Liver (tissue), 10 donors: ENCODE data around the gene KPNA4. TPM values are rescaled to one million over a fixed set of nuclear protein-coding genes. Genes with fewer than 3 reads are reported as not detected.

Experiments used
- DNase-seq: peaks from one replicate; pipeline ENCODE4 v3.0.0-alpha.2; 2017; ENCODE audit warnings: low spot score
- H3K27ac ChIP-seq, 2 donors: one replicate each; pipeline ENCODE4 v1.7.0; 2013; ENCODE audit warnings: inconsistent platforms in 2 of 2, low read length in 2 of 2, control low read depth in 1 of 2, low read depth in 1 of 2, mild to moderate bottlenecking in 1 of 2
- H3K27me3 ChIP-seq, 4 donors: one replicate each; pipeline versions ENCODE4 v1.6.1 to v1.7.0; 2013; ENCODE audit warnings: low read length in 3 of 4, inconsistent platforms in 1 of 4, mild to moderate bottlenecking in 1 of 4, moderate library complexity in 1 of 4; ENCODE audit not compliant: control insufficient read depth in 4 of 4, insufficient read depth in 4 of 4
- H3K36me3 ChIP-seq, 4 donors: one replicate each; pipeline versions ENCODE4 v1.6.1 to v1.7.0; 2013; ENCODE audit warnings: low read length in 3 of 4, mild to moderate bottlenecking in 3 of 4, low read depth in 1 of 4, moderate library complexity in 1 of 4; ENCODE audit not compliant: control insufficient read depth in 4 of 4, insufficient read depth in 3 of 4
- H3K4me1 ChIP-seq, 4 donors: one replicate each; pipeline versions ENCODE4 v1.6.1 to v1.7.0; 2013; ENCODE audit warnings: low read length in 3 of 4, mild to moderate bottlenecking in 3 of 4, moderate library complexity in 1 of 4; ENCODE audit not compliant: control insufficient read depth in 4 of 4, insufficient read depth in 4 of 4
- H3K4me3 ChIP-seq, 3 donors: one replicate each; pipeline versions ENCODE4 v1.6.1 to v1.7.0; 2013; ENCODE audit warnings: low read length in 3 of 3, control low read depth in 1 of 3, low read depth in 1 of 3, mild to moderate bottlenecking in 1 of 3
- H3K9ac ChIP-seq, 2 donors: one replicate each; pipeline ENCODE4 v1.7.0; 2013; ENCODE audit warnings: low read length in 2 of 2, mild to moderate bottlenecking in 2 of 2, moderate library complexity in 2 of 2, control low read depth in 1 of 2, low read depth in 1 of 2
- H3K9me3 ChIP-seq, 4 donors: one replicate each; pipeline versions ENCODE4 v1.6.1 to v1.7.0; 2013; ENCODE audit warnings: low read length in 3 of 4; ENCODE audit not compliant: control insufficient read depth in 4 of 4
- ATF3 ChIP-seq: IDR thresholded peaks from 2 replicates; pipeline ENCODE4 v1.6.1; 2016; ENCODE audit warnings: antibody characterized with exemption
- EGR1 ChIP-seq, 2 donors: IDR thresholded peaks; 2 replicates each; pipeline ENCODE4 v1.6.1; 2016 to 2018; ENCODE audit warnings: antibody characterized with exemption in 2 of 2, low read depth in 2 of 2
- FOXA2 ChIP-seq: IDR thresholded peaks from 2 replicates; pipeline ENCODE4 v1.6.1; 2016; ENCODE audit warnings: antibody characterized with exemption
- GABPA ChIP-seq, 2 donors: IDR thresholded peaks in 1 of 2; conservative IDR thresholded peaks in 1 of 2; 2 replicates each; pipeline ENCODE4 v1.6.1; 2016; ENCODE audit warnings: antibody characterized with exemption in 2 of 2, mild to moderate bottlenecking in 1 of 2, moderate library complexity in 1 of 2
- HNF4A ChIP-seq, 2 donors: conservative IDR thresholded peaks; 2 replicates each; pipeline ENCODE4 v1.6.1; 2016; ENCODE audit warnings: antibody characterized with exemption in 2 of 2, mild to moderate bottlenecking in 2 of 2
- HNF4G ChIP-seq: IDR thresholded peaks from 2 replicates; pipeline ENCODE4 v1.6.1; 2016; ENCODE audit warnings: antibody characterized with exemption
- JUND ChIP-seq, 2 donors: IDR thresholded peaks; 2 replicates each; pipeline ENCODE4 v1.6.1; 2016; ENCODE audit warnings: antibody characterized with exemption in 2 of 2
- MAX ChIP-seq: IDR thresholded peaks from 2 replicates; pipeline ENCODE4 v1.6.1; 2016; ENCODE audit warnings: antibody characterized with exemption
- RXRA ChIP-seq, 2 donors: IDR thresholded peaks; 2 replicates each; pipeline ENCODE4 v1.6.1; 2017 to 2018; ENCODE audit warnings: antibody characterized with exemption in 2 of 2, mild to moderate bottlenecking in 1 of 2
- TAF1 ChIP-seq: conservative IDR thresholded peaks from 2 replicates; pipeline ENCODE4 v1.6.1; 2016; ENCODE audit warnings: antibody characterized with exemption, mild to moderate bottlenecking
- WGBS: extraction: QIAGEN DNeasy Blood & Tissue Kit; methylation state at CpG from one replicate; pipeline ENCODE4 v1.1.7; 2013; 5-methylcytosine and 5-hydroxymethylcytosine counted together
- polyA plus RNA-seq, 2 donors: library from polyadenylated mRNA; stranded (reverse) in 1 of 2; unstranded in 1 of 2; fragments of 200-250 nt in 1 of 2; fragments of >200 nt in 1 of 2; fragmentation: Nextera tagmentation in 1 of 2; extraction: Ambion mirVana in 1 of 2; gene quantifications; one replicate each; pipeline versions ENCODE4 v1.2.1 to v1.2.3, GENCODE V29; 2013 to 2015
- small RNA-seq: library from RNA; depleted of rRNA; stranded (forward); fragments of <200 nt; gene quantifications from one replicate; pipeline ENCODE3, GENCODE V24; 2014
- total RNA-seq, 2 donors: library from RNA; depleted of rRNA; stranded (reverse); fragments of >200 nt; gene quantifications; one replicate each; pipeline ENCODE4 v1.2.3, GENCODE V29; 2014
- TF ChIP-seq, protein P1 (sequence below): IDR thresholded peaks from 2 replicates; pipeline ENCODE4 v1.6.1; 2016; ENCODE audit warnings: antibody characterized with exemption
- donor health status: healthy.
- donor health status: healthy.
- donor health status: healthy.
- donor health status: healthy.
- donor health status: healthy.

KPNA4 gene
- total and polyA plus RNA-seq, 4 donors = 6.1 to 14.1 (median 10.3) TPM

- peaks cover 0 to 1% (median 0%) of the 10 kb centered on the region in 4 donors for H3K9me3 ChIP-seq
- TF ChIP-seq, protein P1, sequence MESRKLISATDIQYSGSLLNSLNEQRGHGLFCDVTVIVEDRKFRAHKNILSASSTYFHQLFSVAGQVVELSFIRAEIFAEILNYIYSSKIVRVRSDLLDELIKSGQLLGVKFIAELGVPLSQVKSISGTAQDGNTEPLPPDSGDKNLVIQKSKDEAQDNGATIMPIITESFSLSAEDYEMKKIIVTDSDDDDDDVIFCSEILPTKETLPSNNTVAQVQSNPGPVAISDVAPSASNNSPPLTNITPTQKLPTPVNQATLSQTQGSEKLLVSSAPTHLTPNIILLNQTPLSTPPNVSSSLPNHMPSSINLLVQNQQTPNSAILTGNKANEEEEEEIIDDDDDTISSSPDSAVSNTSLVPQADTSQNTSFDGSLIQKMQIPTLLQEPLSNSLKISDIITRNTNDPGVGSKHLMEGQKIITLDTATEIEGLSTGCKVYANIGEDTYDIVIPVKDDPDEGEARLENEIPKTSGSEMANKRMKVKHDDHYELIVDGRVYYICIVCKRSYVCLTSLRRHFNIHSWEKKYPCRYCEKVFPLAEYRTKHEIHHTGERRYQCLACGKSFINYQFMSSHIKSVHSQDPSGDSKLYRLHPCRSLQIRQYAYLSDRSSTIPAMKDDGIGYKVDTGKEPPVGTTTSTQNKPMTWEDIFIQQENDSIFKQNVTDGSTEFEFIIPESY = no peak
- no peak for TF ChIP-seq MAX
- peaks cover 0 to 2% (median 0%) of the 10 kb centered on the region in 4 donors for H3K27me3 ChIP-seq
- H3K4me3 ChIP-seq = no peak overlapping the region
- 96% methylated on average over 13 of the region's 13 CpGs for WGBS
- H3K27ac ChIP-seq = no peak overlapping the region
- no peaks in the 10 kb centered on the region for H3K36me3 ChIP-seq
- no peak for DNase-seq
- peaks cover 2 to 9% (median 5%) of the 10 kb centered on the region in 4 donors for H3K4me1 ChIP-seq
- H3K9ac ChIP-seq = no peak overlapping the region
Measured at GRCh38 chr3:160446522-160447056, 118.8 kb downstream of the KPNA4 start.

GRCh38 chr3:160445854-160446253 is 119.5 kb downstream of the KPNA4 start:
- Histone ChIP-seq H3K9ac (no peak overlapping the region), H3K36me3 (no peaks in the 10 kb centered on the region), H3K4me3 (no peak overlapping the region), H3K27me3 (peaks cover 0 to 2% (median 0%) of the 10 kb centered on the region in 4 donors), H3K9me3 (peaks cover 0 to 1% (median 0%) of the 10 kb centered on the region in 4 donors), H3K4me1 (peaks cover 2 to 9% (median 5%) of the 10 kb centered on the region in 4 donors), H3K27ac (no peak overlapping the region)
- 95% methylated on average over 1 of the region's 1 CpG for WGBS
- TF ChIP-seq GABPA (IDR thresholded peaks at IDR 0.05 in 1 of 2, conservative IDR thresholded peaks at IDR 0.05 in 1 of 2) (no peak), EGR1 (IDR thresholded peaks at IDR 0.05; ENCODE audit: low read depth in 2 of 2) (no peak), TAF1 (no peak), ATF3 (no peak), FOXA2 (no peak), RXRA (IDR thresholded peaks at IDR 0.05) (no peak), JUND (IDR thresholded peaks at IDR 0.05) (no peak), HNF4A (conservative IDR thresholded peaks at IDR 0.05) (no peak), HNF4G (no peak)
- TF ChIP-seq, protein P1 = no peak
- DNase-seq = no peak

Small RNA genes within 50 kb of the gene (small RNA-seq; reads per million reads assigned to genes)
- gene RNU7-136P = not detected

Other genes with a start within 250 kb of the KPNA4 start
- gene IFT80, start 166.3 kb downstream of the KPNA4 start, total RNA-seq = 10 to 100 TPM; 12.9 to 15.7 TPM
- 1 to 10 TPM; 3.5 to 3.6 TPM for gene IFT80, start 166.3 kb downstream of the KPNA4 start, polyA plus RNA-seq
- 100 to 1,000 TPM in 1 of 2 donors, 10 to 100 TPM in 1; 17.1 to 161 TPM for gene SMC4, start 165.9 kb downstream of the KPNA4 start, total RNA-seq
- 10 to 100 TPM in 1 of 2 donors, 1 to 10 TPM in 1; 6.7 to 17.0 TPM for gene SMC4, start 165.9 kb downstream of the KPNA4 start, polyA plus RNA-seq
- gene TRIM59, start 115.8 kb downstream of the KPNA4 start, total RNA-seq = 10 to 100 TPM in 1 of 2 donors, under 1 TPM in 1; 0.84 to 33.3 TPM
- under 1 TPM; 0.18 to 0.90 TPM for gene TRIM59, start 115.8 kb downstream of the KPNA4 start, polyA plus RNA-seq
- under 1 TPM in 1 of 2 donors, not detected in 1; 0.14 TPM for gene ARL14, start 111.6 kb upstream of the KPNA4 start, total RNA-seq
- gene ARL14, start 111.6 kb upstream of the KPNA4 start, polyA plus RNA-seq = under 1 TPM in 1 of 2 donors, not detected in 1; 0.15 TPM
- 1 to 10 TPM; 6.1 to 8.5 TPM for gene PPM1L, start 190.7 kb upstream of the KPNA4 start, total RNA-seq
- 1 to 10 TPM; 1.6 to 3.5 TPM for gene PPM1L, start 190.7 kb upstream of the KPNA4 start, polyA plus RNA-seq